IPS DF 6.9 (cell line): Measurements from ENCODE around the gene COL23A1.
"Not testable (repeated sequence)": the region's sequence is repeated elsewhere in the genome, so short reads cannot be mapped to it uniquely, and the experiment has no call there.

Experiments used
- DNase-seq: peaks from one replicate; pipeline ENCODE4 v3.0.0-alpha.2; 2013; ENCODE audit warnings: low read depth, low spot score
- H3K27ac ChIP-seq: one replicate; pipeline ENCODE4 v1.5.1; 2013; ENCODE audit warnings: low read length, control low read depth
- H3K27me3 ChIP-seq: 2 replicates; pipeline ENCODE4 v1.6.1; 2013; ENCODE audit warnings: mild to moderate bottlenecking, low read length; ENCODE audit not compliant: control insufficient read depth, insufficient read depth
- H3K36me3 ChIP-seq: 2 replicates; pipeline ENCODE4 v1.6.1; 2013; ENCODE audit warnings: low read length; ENCODE audit not compliant: control insufficient read depth, insufficient read depth
- H3K4me1 ChIP-seq: 2 replicates; pipeline ENCODE4 v1.6.1; 2013; ENCODE audit warnings: low read length; ENCODE audit not compliant: control insufficient read depth, insufficient read depth
- H3K4me3 ChIP-seq: 2 replicates; pipeline ENCODE4 v1.5.1; 2013; ENCODE audit warnings: mild to moderate bottlenecking, low read length
- H3K9me3 ChIP-seq: 2 replicates; pipeline ENCODE4 v1.6.1; 2013; ENCODE audit warnings: low read length, inconsistent platforms; ENCODE audit not compliant: control insufficient read depth, insufficient read depth
- WGBS: extraction: QIAGEN DNeasy Blood & Tissue Kit; methylation state at CpG from one replicate; pipeline ENCODE4 v1.1.7; 2013; ENCODE audit warnings: mixed read lengths, missing lambda C conversion rate; ENCODE audit not compliant: insufficient read length, insufficient coverage; 5-methylcytosine and 5-hydroxymethylcytosine counted together

COL23A1 gene

GRCh38 chr5:178323541-178323865, 266.7 kb downstream of the COL23A1 start:
- no peaks in the 10 kb centered on the region for H3K9me3 ChIP-seq
- no peaks in the 10 kb centered on the region; the same call in 1 of the 2 replicates for H3K4me1 ChIP-seq
- WGBS, result no CpG with 5 or more reads among the region's 6 CpGs
- H3K36me3 ChIP-seq, result no peaks in the 10 kb centered on the region
- H3K27ac ChIP-seq, result no peak overlapping the region
- no peaks in the 10 kb centered on the region for H3K27me3 ChIP-seq
- DNase-seq, result no peak
- H3K4me3 ChIP-seq, result no peak overlapping the region

- Histone ChIP-seq H3K27me3 (no peaks in the 10 kb centered on the region), H3K36me3 (no peaks in the 10 kb centered on the region), H3K4me1 (no peaks in the 10 kb centered on the region; the same call in 1 of the 2 replicates), H3K9me3 (no peaks in the 10 kb centered on the region), H3K4me3 (no peak overlapping the region), H3K27ac (no peak overlapping the region)
- no peak for DNase-seq
- no CpG with 5 or more reads among the region's 14 CpGs for WGBS
These were observed 267.3 kb downstream of the COL23A1 start for GRCh38 chr5:178322736-178323540.

GRCh38 chr5:178320281-178320855, 269.8 kb downstream of the COL23A1 start:
- H3K4me3 ChIP-seq, result no peak overlapping the region
- no peaks in the 10 kb centered on the region for H3K27me3 ChIP-seq
- no peaks in the 10 kb centered on the region for H3K36me3 ChIP-seq
- WGBS, result no CpG with 5 or more reads among the region's 18 CpGs
- no peaks in the 10 kb centered on the region for H3K9me3 ChIP-seq
- H3K4me1 ChIP-seq, result no peaks in the 10 kb centered on the region; the same call in 1 of the 2 replicates
- no peak for DNase-seq
- H3K27ac ChIP-seq, result no peak overlapping the region

GRCh38 chr5:178319541-178320041, 270.6 kb downstream of the COL23A1 start:
- DNase-seq, result no peak
- WGBS, result no CpG with 5 or more reads among the region's 20 CpGs
- Histone ChIP-seq H3K27me3 (no peaks in the 10 kb centered on the region), H3K27ac (no peak overlapping the region), H3K36me3 (no peaks in the 10 kb centered on the region), H3K4me3 (no peak overlapping the region), H3K4me1 (no peaks in the 10 kb centered on the region; the same call in 1 of the 2 replicates), H3K9me3 (no peaks in the 10 kb centered on the region)

- Histone ChIP-seq H3K9me3 (no peaks in the 10 kb centered on the region), H3K4me1 (no peaks in the 10 kb centered on the region; the same call in 1 of the 2 replicates), H3K27ac (no peak overlapping the region), H3K4me3 (no peak overlapping the region), H3K27me3 (no peaks in the 10 kb centered on the region), H3K36me3 (no peaks in the 10 kb centered on the region)
- no peak for DNase-seq
- no CpG with 5 or more reads among the region's 6 CpGs for WGBS
These were observed 271.3 kb downstream of the COL23A1 start for GRCh38 chr5:178318893-178319292.

GRCh38 chr5:178318382-178318781, 271.8 kb downstream of the COL23A1 start:
- no peak for DNase-seq
- Histone ChIP-seq H3K4me3 (no peak overlapping the region), H3K27me3 (no peaks in the 10 kb centered on the region), H3K27ac (no peak overlapping the region), H3K36me3 (no peaks in the 10 kb centered on the region), H3K9me3 (no peaks in the 10 kb centered on the region), H3K4me1 (no peaks in the 10 kb centered on the region; the same call in 1 of the 2 replicates)
- no CpG with 5 or more reads among the region's 17 CpGs for WGBS

GRCh38 chr5:178317727-178318126, 272.5 kb downstream of the COL23A1 start:
- not testable (repeated sequence) for H3K27ac ChIP-seq, H3K36me3 ChIP-seq, DNase-seq, H3K4me3 ChIP-seq, H3K27me3 ChIP-seq, H3K4me1 ChIP-seq, H3K9me3 ChIP-seq
- whole genome bisulfite sequencing, result no CpG with 5 or more reads among the region's 5 CpGs

- no peak for DNase-seq
- Histone ChIP-seq H3K36me3 (no peaks in the 10 kb centered on the region), H3K27ac (no peak overlapping the region), H3K27me3 (no peaks in the 10 kb centered on the region), H3K4me3 (no peak overlapping the region), H3K4me1 (no peaks in the 10 kb centered on the region; the same call in 1 of the 2 replicates), H3K9me3 (no peaks in the 10 kb centered on the region)
- no CpG with 5 or more reads among the region's 19 CpGs for WGBS
These were observed 275.0 kb downstream of the COL23A1 start for GRCh38 chr5:178314961-178315820.

GRCh38 chr5:178314061-178314660, 276.0 kb downstream of the COL23A1 start:
- H3K27me3 ChIP-seq, result no peaks in the 10 kb centered on the region
- no peaks in the 10 kb centered on the region for H3K9me3 ChIP-seq
- DNase-seq, result no peak
- H3K4me1 ChIP-seq, result no peaks in the 10 kb centered on the region
- no peaks in the 10 kb centered on the region for H3K36me3 ChIP-seq
- no peak overlapping the region for H3K4me3 ChIP-seq
- no peak overlapping the region for H3K27ac ChIP-seq
- no CpG with 5 or more reads among the region's 17 CpGs for WGBS

- DNase-seq, result no peak
- no peaks in the 10 kb centered on the region for H3K9me3 ChIP-seq
- WGBS, result no CpG with 5 or more reads among the region's 11 CpGs
- no peak overlapping the region for H3K27ac ChIP-seq
- H3K27me3 ChIP-seq, result no peaks in the 10 kb centered on the region
- H3K4me3 ChIP-seq, result no peak overlapping the region
- H3K4me1 ChIP-seq, result no peaks in the 10 kb centered on the region; the same call in 1 of the 2 replicates
- H3K36me3 ChIP-seq, result no peaks in the 10 kb centered on the region
These were observed 276.9 kb downstream of the COL23A1 start for GRCh38 chr5:178313316-178313715.
